ENCODE results near the gene BNIP5.
A peak's percentile ranks its signal among the peaks of the same experiment; 100 is the strongest.
"Not testable (repeated sequence)": the region's sequence is repeated elsewhere in the genome, so short reads cannot be mapped to it uniquely, and the experiment has no call there.

BNIP5 gene

GRCh38 chr6:36343109-36343680, 6.5 kb upstream of the BNIP5 start:
- no peak for DNase-seq (ENCODE audit: low read depth, low spot score)

DNA sequence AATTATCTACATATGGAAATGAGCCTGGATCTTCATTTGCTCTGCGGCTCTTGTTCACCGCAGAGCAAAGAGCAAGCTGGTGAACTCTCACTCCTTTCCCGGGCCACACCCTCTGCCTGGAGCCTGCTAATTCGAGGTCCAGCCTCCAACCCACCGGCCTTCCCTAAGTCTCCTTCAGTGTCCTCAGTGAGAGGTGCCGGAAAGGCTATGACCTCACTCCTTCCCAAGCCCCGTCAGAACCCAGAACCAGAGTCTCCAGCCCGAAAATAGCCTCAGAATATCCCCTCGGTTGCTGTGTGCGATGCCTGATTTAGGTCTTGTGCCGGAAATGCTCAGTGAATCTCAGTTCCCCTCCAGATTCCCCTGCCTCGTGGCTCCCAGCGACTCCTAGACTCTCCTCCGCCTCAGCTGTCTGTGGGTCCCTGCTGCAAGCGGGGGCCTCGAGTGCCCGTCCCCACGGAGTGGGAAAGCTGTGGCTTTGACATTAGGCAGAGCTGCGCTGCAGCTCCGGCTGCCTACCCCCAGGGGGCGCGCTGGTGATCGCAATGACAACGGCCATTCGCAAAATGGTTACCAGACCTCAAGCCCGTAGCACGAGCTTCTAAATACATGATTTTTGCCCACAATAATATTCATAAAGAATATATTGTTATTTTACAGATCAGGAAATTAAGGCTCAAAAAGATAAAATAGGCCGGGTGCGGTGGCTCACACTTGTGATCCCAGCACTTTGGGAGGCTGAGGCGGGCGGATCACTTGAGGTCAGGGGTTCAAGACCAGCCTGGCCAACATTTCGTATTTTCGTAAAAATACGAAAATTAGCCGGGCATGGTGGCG, 4.1 kb upstream of the BNIP5 start:
- peak; percentile 91 for DNase-seq (ENCODE audit: low read depth, low spot score)

GRCh38 chr6:36340306-36340617, 3.6 kb upstream of the BNIP5 start:
- no peak for DNase-seq (ENCODE audit: low read depth, low spot score)

DNA sequence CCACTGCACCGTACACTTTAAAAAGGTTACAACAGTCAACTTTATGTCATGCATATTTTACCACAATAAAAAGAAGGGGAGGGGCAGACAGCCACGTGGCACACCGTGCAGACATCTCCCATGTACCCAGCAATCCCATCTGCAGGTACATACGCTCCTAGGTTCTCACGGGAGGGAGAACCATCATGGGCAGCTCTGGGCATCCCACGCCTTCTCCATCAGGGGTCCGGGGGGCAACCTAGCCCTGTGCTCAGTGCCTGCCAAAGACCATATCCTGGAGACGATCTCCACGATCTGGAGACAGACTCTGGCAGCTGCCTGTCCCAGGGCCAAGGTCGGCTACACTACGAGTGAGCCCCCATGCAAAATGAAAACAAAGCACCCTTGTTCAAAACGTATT, 2.5 kb upstream of the BNIP5 start:
- DNase-seq (ENCODE audit: low read depth, low spot score): no peak

GRCh38 chr6:36338223-36338622, 1.5 kb upstream of the BNIP5 start:
- DNase-seq (ENCODE audit: low read depth, low spot score): not testable (repeated sequence)

- no peak for DNase-seq (ENCODE audit: low read depth, low spot score)
These were observed 1.1 kb upstream of the BNIP5 start for GRCh38 chr6:36337814-36338213.

- DNase-seq (ENCODE audit: low read depth, low spot score): no peak
These were observed 429 bp downstream of the BNIP5 start for GRCh38 chr6:36336208-36336710.

DNA sequence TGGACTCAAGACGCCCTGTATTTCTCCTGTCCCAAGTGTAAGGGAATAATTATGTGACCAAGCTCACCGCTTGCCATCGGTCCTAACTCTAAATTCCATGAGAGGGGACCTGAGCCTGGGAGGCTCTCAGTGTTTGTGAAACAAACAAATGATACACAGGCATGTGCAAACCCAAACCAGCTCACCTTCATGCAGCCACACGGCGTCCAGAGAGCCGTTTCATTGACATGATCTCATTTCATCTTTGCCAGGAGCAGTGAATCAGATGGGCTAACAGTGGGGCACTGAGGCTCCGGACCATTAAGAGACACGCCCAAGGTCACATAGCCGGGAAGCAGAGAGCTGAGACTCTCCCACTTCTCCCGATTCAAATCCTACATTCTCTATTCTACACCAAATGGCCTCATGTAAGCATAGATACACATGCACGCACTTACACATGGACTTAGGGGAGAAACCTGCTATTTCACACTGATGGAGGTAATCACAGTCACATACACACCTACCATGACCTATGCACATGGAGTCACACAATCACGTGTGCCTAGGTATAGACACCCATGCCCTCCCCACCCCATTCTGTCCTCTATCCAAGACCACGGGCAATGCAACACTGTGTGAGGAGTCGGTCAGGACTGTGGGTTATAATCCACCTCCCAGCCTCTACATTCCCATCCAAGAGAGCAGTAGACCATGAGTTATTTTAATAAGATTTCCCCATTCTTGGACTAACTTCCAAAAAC, 1.1 kb downstream of the BNIP5 start:
- DNase-seq (ENCODE audit: low read depth, low spot score): no peak

DNA sequence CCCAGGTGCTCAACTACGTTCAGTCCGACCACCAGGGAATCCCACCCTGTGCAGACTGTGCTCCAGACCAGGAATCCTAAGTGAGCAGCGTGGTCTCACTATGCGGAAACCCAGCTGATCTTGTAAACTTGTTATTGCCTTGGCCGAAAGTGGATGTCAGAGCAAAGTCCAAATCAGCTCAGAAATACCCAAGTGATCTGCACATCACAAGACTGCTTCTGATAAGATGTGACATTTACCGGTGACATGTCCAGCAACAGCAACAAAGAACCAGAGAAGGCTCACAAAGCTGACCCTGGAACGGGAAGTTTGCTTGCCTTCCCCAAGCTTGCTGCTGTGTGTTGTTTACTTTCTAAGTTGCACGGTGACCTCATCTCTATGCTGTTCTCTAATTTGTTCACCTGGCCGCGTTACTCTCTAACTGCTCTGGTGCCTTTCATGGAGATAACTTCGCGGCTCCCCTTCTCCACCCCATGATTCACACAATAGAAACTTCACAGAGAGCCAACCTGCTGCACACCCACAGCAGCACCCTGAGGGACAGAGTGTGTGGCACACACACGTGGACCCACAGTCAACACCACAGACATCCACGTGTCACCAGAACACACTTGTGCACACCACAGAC, 1.7 kb downstream of the BNIP5 start:
- no peak for DNase-seq (ENCODE audit: low read depth, low spot score)

DNA sequence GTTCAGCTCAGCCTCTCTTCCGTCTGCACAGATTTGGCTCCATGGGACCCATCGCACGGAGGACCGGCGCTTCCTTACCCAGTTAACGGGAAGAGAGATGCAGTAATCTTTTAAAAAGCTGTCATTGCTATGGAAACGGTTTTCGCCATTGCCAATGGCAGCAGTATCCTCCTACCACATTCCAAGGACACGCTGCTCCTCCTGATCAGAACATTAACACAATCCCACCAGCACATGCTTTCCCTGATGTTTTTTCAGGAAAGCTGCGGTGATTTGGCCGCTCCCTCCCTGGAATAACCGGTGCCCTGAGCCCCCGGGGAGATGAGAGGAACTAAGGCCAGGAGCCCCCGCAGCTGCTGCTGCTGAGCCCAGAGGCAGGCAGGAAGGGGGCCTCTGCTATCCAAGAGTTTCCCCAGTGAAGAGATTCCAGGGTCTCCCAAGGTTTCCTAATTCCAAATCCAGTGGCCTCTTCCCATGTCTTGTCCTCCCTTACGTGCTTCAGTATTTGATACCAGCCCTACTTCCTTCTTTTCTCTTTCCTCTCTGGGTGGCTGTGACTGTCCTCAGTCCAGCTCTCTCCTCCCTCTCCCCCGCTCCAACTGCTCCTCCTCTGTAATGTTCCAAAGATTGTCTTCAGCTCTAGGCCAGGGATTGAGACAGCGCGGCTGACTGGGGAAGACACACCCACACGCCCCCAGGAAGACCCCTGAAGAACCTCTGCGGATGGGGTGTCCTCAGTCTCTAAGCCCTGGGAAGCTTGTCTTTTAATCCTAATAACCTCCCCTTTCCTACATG, 2.6 kb downstream of the BNIP5 start:
- no peak for DNase-seq (ENCODE audit: low read depth, low spot score)

- DNase-seq (ENCODE audit: low read depth, low spot score): no peak
These were observed 3.4 kb downstream of the BNIP5 start for GRCh38 chr6:36333171-36333895.

GRCh38 chr6:36331381-36331780, 5.3 kb downstream of the BNIP5 start:
- DNase-seq (ENCODE audit: low read depth, low spot score): no peak

DNA sequence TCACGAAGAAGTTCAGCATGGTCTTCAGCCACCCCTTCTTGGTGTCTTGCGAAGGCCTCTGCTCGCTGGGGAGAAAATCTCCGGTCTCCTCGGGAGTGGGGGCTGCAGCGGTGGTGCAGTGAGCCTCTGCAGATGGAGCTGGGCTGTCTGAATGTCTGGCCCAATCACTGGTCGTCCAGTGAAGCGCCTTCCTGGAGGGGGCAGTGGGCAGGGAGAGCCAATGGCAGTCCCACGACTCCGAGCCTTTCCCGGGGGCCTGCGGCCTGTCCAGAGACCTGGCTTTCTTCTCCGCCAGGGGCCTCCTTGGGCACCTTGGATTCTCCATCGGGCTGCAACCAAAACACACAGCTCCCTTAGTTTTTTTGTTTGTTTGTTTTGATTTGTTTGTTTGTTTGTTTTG, 6.3 kb downstream of the BNIP5 start:
- DNase-seq (ENCODE audit: low read depth, low spot score): no peak

- DNase-seq (ENCODE audit: low read depth, low spot score): peak; percentile 49
These were observed 6.8 kb downstream of the BNIP5 start for GRCh38 chr6:36329798-36330291.

GRCh38 chr6:36328600-36328999, 8.1 kb downstream of the BNIP5 start:
- no peak for DNase-seq (ENCODE audit: low read depth, low spot score)

DNA sequence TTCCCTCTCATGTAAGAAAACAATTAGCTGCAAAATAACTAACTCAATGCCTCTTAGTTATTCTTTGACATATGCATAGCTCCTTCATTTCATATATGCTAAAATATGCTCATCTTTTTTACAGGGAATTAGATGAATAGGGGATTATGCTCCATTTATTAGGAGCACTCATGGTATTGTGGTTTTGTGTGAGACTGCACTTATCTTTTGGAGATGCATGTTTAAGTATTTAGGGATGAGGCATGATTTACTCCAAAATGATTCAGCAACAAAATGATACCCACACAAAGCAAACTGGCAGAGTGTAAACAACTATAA, 8.8 kb downstream of the BNIP5 start:
- no peak for DNase-seq (ENCODE audit: low read depth, low spot score)

DNA sequence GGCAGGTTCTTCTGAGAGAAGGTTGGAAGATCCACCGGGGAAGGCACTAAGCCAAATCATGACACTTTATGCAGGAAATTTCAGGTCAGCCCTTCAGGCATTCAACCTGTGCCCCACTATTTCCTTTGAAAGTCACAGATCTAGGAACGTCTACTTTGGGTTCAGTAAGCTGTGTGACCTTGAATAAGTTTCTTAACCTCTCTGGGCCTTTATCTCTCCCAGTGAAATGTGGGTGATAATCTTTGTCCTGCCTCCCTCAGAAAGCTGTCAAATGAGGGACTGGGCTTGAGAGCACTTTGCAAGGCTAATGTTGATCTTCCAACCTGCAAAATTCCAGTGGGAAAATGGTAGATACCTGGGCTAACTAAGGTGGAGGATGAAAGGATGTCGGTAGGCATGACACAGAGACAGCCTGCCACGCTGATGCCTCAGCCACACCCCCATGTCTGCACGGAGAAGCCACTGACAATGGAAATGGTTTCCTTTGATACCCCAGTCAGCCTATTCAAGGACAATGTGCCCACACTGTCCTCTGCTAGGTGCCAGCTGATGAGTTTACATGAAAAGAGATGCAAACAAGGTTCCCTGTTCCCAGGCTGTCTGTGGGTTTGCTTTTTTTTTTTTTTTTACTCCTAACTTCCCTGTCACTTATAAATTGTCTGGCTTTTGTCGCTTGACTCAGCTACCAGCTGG, 9.3 kb downstream of the BNIP5 start:
- DNase-seq (ENCODE audit: low read depth, low spot score): no peak

DNA sequence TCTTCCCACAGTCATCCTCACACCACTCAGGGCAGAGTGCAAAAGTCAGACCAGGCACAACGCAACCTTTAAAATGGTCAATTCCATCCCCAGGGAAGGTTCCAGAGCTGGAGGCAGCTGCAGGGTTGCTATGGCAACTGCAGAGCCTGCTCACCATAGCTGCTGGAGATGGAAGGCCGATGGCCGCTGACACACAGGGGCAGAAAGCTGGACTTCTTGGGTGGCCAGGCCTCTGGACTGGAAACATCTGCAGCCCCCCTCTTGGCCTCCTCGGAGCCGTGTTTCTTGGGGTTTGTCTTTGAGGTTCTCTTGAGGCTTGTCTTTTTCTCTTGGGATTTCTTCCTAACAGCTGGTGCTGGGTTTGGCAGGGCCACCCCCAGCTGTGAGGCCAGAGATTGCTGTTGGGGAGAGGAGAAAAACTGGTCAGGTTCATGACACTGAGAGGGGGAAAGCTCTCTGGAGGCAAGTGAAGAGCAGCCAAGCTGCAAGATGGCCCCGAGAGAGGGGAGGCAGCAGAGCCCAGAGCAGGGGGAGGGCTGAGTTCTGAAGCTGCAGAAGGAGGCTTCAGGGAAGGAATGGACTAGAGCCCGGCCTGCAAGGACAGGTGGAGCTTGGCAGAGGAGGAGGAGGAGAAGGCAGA, 10.2 kb downstream of the BNIP5 start:
- DNase-seq (ENCODE audit: low read depth, low spot score): no peak

GRCh38 chr6:36324715-36325114, 12.0 kb downstream of the BNIP5 start:
- no peak for DNase-seq (ENCODE audit: low read depth, low spot score)

DNA sequence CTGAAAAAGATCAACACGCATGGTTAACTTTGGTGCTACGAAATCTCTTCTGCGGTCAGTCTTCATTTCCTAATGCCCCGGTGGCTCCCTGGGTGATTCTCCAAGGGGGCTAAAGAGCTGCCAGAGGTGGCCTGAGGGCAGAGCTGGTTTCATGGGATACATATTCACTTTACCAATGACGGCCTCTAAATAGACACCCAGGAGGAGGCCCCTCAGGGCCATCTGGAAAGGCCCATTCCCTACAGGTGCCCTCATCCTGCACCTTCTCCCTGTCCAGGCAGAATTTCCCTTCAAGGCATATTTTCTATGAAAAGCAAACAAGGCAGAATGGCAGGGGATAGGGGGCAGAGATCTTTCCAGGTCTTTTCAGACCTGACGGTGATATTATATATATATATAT, 12.5 kb downstream of the BNIP5 start:
- DNase-seq (ENCODE audit: low read depth, low spot score): no peak
